Panc1 (cell line): Measurements from ENCODE around the gene RDX. TPM values are rescaled to one million over a fixed set of nuclear protein-coding genes. Genes with fewer than 3 reads are reported as not detected.

Experiments used
- ATAC-seq: fragments of 200-7000 bp; cut with Tn5 transposase; 2 replicates; pipeline ENCODE4 v1.9.1; 2020; ENCODE audit warnings: mild to moderate bottlenecking, moderate library complexity
- BruUV-seq: library from RNA; stranded (reverse); fragments of 400-500 nt; replicated peaks from 2 replicates; lab custom pipeline; 2021; lab: Mats Ljungman, UMichigan
- CTCF ChIA-PET: fragments of 300-600 bp; sonication (Branson Sonifier 250); formaldehyde crosslinking; loops from one replicate; lab custom pipeline; 2022; ENCODE audit warnings: antibody characterized with exemption; lab: Charles Lee
- POLR2A ChIA-PET: fragments of 300-600 bp; sonication (Branson Sonifier 250); formaldehyde crosslinking; loops from one replicate; lab custom pipeline; 2022; ENCODE audit warnings: antibody characterized with exemption; lab: Charles Lee
- DNase-seq: peaks from one replicate; pipeline ENCODE4 v3.0.0-alpha.2; 2010; ENCODE audit warnings: low read depth, low spot score
- H3K27ac ChIP-seq: 2 replicates; pipeline ENCODE4 v1.5.1; 2011; ENCODE audit warnings: mild to moderate bottlenecking, low read length, inconsistent platforms
- H3K27me3 ChIP-seq: fragments of 200-500 bp; sonication (Bioruptor generic); 2 replicates; pipeline ENCODE4 v1.6.0; 2014; ENCODE audit warnings: low read length, inconsistent platforms; ENCODE audit not compliant: control insufficient read depth, insufficient read depth
- H3K36me3 ChIP-seq: fragments of 200-500 bp; sonication (Bioruptor generic); 2 replicates; pipeline ENCODE4 v1.5.1; 2014; ENCODE audit warnings: inconsistent platforms, mild to moderate bottlenecking, low read length, moderate library complexity; ENCODE audit not compliant: control insufficient read depth, insufficient read depth
- H3K4me1 ChIP-seq: 2 replicates; pipeline ENCODE4 v1.5.1; 2011; ENCODE audit warnings: inconsistent platforms, mild to moderate bottlenecking, low read length, moderate library complexity; ENCODE audit not compliant: control insufficient read depth, insufficient read depth
- H3K4me3 ChIP-seq, 2 experiments: 2 replicates each; pipeline ENCODE4 v1.5.1; 2011 to 2012; ENCODE audit warnings: low read depth in 2 of 2, low read length in 2 of 2, mild to moderate bottlenecking in 2 of 2, inconsistent platforms in 1 of 2, moderate library complexity in 1 of 2
- H3K9me3 ChIP-seq: fragments of 200-500 bp; sonication (Bioruptor generic); 2 replicates; pipeline ENCODE4 v1.5.1; 2014; ENCODE audit warnings: low read depth, mild to moderate bottlenecking, inconsistent platforms, low read length, moderate library complexity; ENCODE audit not compliant: control insufficient read depth, insufficient read depth
- POLR2AphosphoS5 ChIP-seq: IDR thresholded peaks from 2 replicates; pipeline ENCODE4 v1.6.1; 2012; ENCODE audit warnings: mild to moderate bottlenecking, low read depth, low read length, moderate library complexity
- SIN3A ChIP-seq: IDR thresholded peaks from 2 replicates; pipeline ENCODE4 v1.6.1; 2012; ENCODE audit warnings: low read depth, mild to moderate bottlenecking, low read length, moderate library complexity, borderline replicate concordance; ENCODE audit not compliant: insufficient read depth
- TCF7L2 ChIP-seq: IDR thresholded peaks from 2 replicates; pipeline ENCODE4 v1.6.1; 2011; ENCODE audit warnings: mild to moderate bottlenecking, low read depth, low read length, inconsistent platforms
- in situ Hi-C: cut with HindIII; loops from 2 replicates; pipeline ENCODE4 v1.10.0; 2016; ENCODE audit warnings: low sequenced_read_pairs, low pct_unique_long_range_greater_than_20kb
- intact Hi-C: fragments of 100-400 bp; cut with micrococcal nuclease; formaldehyde crosslinking; loops from one replicate; pipeline ENCODE4 v1.10.0; 2022; ENCODE audit not compliant: unreplicated experiment
- total RNA-seq: library from RNA; stranded (reverse); gene quantifications from one replicate; pipeline ENCODE4 v1.2.1, GENCODE V29; 2021; ENCODE audit not compliant: unreplicated experiment
- TF ChIP-seq, protein P1 (sequence below): fragments of 450-650 bp; IDR thresholded peaks from 2 replicates; pipeline ENCODE4 v1.5.1; 2017; ENCODE audit warnings: mild to moderate bottlenecking
- TF ChIP-seq, protein P2 (sequence below), 2 experiments: IDR thresholded peaks; 2 replicates each; pipeline ENCODE4 v1.6.1; 2011 to 2012; ENCODE audit warnings: low read depth in 2 of 2, control low read depth in 1 of 2, low read length in 1 of 2, mild to moderate bottlenecking in 1 of 2, moderate library complexity in 1 of 2; ENCODE audit not compliant: insufficient read depth in 1 of 2

RDX gene
- total RNA-seq, 1 experiment from 2014 or later: 200 TPM

- TF ChIP-seq POLR2AphosphoS5 (no peak), SIN3A (no peak), TCF7L2 (no peak)
- TF ChIP-seq, protein P1, sequence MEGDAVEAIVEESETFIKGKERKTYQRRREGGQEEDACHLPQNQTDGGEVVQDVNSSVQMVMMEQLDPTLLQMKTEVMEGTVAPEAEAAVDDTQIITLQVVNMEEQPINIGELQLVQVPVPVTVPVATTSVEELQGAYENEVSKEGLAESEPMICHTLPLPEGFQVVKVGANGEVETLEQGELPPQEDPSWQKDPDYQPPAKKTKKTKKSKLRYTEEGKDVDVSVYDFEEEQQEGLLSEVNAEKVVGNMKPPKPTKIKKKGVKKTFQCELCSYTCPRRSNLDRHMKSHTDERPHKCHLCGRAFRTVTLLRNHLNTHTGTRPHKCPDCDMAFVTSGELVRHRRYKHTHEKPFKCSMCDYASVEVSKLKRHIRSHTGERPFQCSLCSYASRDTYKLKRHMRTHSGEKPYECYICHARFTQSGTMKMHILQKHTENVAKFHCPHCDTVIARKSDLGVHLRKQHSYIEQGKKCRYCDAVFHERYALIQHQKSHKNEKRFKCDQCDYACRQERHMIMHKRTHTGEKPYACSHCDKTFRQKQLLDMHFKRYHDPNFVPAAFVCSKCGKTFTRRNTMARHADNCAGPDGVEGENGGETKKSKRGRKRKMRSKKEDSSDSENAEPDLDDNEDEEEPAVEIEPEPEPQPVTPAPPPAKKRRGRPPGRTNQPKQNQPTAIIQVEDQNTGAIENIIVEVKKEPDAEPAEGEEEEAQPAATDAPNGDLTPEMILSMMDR: no peak
- TF ChIP-seq, protein P2, sequence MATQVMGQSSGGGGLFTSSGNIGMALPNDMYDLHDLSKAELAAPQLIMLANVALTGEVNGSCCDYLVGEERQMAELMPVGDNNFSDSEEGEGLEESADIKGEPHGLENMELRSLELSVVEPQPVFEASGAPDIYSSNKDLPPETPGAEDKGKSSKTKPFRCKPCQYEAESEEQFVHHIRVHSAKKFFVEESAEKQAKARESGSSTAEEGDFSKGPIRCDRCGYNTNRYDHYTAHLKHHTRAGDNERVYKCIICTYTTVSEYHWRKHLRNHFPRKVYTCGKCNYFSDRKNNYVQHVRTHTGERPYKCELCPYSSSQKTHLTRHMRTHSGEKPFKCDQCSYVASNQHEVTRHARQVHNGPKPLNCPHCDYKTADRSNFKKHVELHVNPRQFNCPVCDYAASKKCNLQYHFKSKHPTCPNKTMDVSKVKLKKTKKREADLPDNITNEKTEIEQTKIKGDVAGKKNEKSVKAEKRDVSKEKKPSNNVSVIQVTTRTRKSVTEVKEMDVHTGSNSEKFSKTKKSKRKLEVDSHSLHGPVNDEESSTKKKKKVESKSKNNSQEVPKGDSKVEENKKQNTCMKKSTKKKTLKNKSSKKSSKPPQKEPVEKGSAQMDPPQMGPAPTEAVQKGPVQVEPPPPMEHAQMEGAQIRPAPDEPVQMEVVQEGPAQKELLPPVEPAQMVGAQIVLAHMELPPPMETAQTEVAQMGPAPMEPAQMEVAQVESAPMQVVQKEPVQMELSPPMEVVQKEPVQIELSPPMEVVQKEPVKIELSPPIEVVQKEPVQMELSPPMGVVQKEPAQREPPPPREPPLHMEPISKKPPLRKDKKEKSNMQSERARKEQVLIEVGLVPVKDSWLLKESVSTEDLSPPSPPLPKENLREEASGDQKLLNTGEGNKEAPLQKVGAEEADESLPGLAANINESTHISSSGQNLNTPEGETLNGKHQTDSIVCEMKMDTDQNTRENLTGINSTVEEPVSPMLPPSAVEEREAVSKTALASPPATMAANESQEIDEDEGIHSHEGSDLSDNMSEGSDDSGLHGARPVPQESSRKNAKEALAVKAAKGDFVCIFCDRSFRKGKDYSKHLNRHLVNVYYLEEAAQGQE (IDR thresholded peaks at IDR 0.05; ENCODE audit: insufficient read depth in 1 of 2, low read depth in 2 of 2, low read length in 1 of 2): no peak
- ChIA-PET CTCF (no interaction called here), POLR2A (interaction anchor here (0.7 kb wide), 2 partner anchors 10 to 15 kb away, joined by 3 to 4 read pairs; no protein-coding TSS in a partner anchor)
- ATAC-seq (no peak), DNase-seq (no peak)
- intact Hi-C loops (loop anchor here (5.0 kb wide), 1 partner anchor 133 kb away; no protein-coding TSS in a partner anchor), in situ Hi-C loops (no loop called here)
- H3K36me3 ChIP-seq: no peaks in the 10 kb centered on the region; the same call in 1 of the 2 replicates
- no peak overlapping the region for H3K27ac ChIP-seq
- H3K9me3 ChIP-seq: no peaks in the 10 kb centered on the region
- peaks cover 16% of the 10 kb centered on the region for H3K4me1 ChIP-seq
- no peaks in the 10 kb centered on the region for H3K27me3 ChIP-seq
- no TSS peak for BruUV-seq
- H3K4me3 ChIP-seq: no peak overlapping the region
These were observed 2.8 kb upstream of the RDX start for GRCh38 chr11:110299006-110299785.

DNA sequence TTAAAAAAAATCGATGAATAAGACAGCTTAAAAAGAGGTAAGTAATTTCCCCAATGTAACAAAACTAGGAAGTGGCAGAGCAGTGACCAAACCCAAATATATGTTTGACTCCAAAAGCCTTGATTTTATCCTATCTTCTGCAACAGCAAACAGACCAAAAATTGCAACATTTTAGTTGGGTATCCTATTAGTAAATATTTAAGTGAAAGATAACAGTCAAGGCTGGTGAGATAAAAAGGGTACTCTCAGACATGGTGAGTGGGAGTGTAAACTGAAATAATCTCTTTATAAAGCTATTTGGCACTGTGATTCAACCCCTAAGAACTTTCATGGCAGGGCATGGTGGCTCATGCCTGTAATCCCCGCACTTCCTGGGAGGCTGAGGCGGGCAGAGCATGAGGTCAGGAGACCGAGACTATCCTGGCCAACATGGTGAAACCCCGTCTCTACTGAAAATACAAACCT, 1.9 kb upstream of the RDX start:
- CTCF ChIA-PET: no interaction called here
- H3K9me3 ChIP-seq: no peaks in the 10 kb centered on the region
- H3K27ac ChIP-seq: peak overlapping the region; percentile 40; the same call in 1 of the 2 replicates
- H3K4me3 ChIP-seq: no peak overlapping the region
- intact Hi-C loops: loop anchor here (5.0 kb wide), 1 partner anchor 134 kb away; no protein-coding TSS in a partner anchor
- DNase-seq: no peak
- no peak for ATAC-seq
- in situ Hi-C loops: no loop called here
- no peaks in the 10 kb centered on the region; the same call in 1 of the 2 replicates for H3K36me3 ChIP-seq
- no TSS peak for BruUV-seq
- POLR2A ChIA-PET: interaction anchor here (0.7 kb wide), 2 partner anchors 9 to 15 kb away, joined by 3 to 4 read pairs; no protein-coding TSS in a partner anchor
- TF ChIP-seq, protein P1: no peak
- TF ChIP-seq, protein P2 (IDR thresholded peaks at IDR 0.05; ENCODE audit: insufficient read depth in 1 of 2, low read depth in 2 of 2, low read length in 1 of 2): no peak
- TF ChIP-seq TCF7L2 (no peak), SIN3A (no peak), POLR2AphosphoS5 (no peak)
- H3K27me3 ChIP-seq: no peaks in the 10 kb centered on the region
- peaks cover 23% of the 10 kb centered on the region for H3K4me1 ChIP-seq
